ENCODE results near the gene UTRN. TPM values are rescaled to one million over a fixed set of nuclear protein-coding genes. Genes with fewer than 3 reads are reported as not detected.

Gene UTRN
- total and polyA plus RNA-seq, 10 of the 15 experiments (the other 5 are each of a cell fraction or from before 2014, with no cell fraction given) = 1.6 to 52.6 (median 25.5) TPM

DNA sequence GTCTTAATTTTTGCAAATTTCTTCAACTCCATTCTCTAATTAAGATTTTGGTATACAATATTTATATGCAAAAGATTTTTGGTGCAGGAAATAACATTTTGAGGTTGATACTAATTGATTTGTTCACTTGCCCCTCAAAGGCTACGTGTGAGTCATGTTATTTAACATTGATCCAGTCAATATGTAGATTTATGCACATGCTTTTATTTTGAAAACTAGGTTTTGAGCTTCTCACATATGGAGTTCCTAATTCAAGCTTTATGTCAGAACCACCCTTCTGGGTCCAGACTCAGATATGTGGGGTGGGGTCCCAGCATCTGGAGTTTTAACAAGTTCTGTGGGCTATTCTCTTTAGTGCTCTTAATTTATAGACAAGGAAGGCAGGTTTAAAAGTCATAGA is 13.8 kb downstream of the UTRN start:
- no peak for DNase-seq (ENCODE audit: low read depth, low spot score)
- FAIRE-seq = no peak
- ATAC-seq = no peak
- no peak overlapping the region for H3K27ac ChIP-seq (ENCODE audit: control insufficient read depth, insufficient read depth)
- 29% methylated on average over 1 of the region's 1 CpG for WGBS (ENCODE audit: insufficient coverage, insufficient replicate concordance, low lambda C conversion rate, missing lambda C conversion rate)
- no peaks in the 10 kb centered on the region for H4K20me1 ChIP-seq (ENCODE audit: control insufficient read depth, insufficient read depth)
- H3K27me3 ChIP-seq (replicated peaks in 1 of 2; ENCODE audit: control insufficient read depth in 2 of 2, insufficient read depth in 2 of 2, low read length in 1 of 2) = no peaks in the 10 kb centered on the region
- H3K4me1 ChIP-seq (ENCODE audit: control insufficient read depth, insufficient read depth, low read length) = no peaks in the 10 kb centered on the region
- H3K4me3 ChIP-seq = no peak overlapping the region
- no peak for TF ChIP-seq SIX5 (IDR thresholded peaks at IDR 0.05; ENCODE audit: low read depth, low read length, severe bottlenecking)
- no peak for TF ChIP-seq REST (IDR thresholded peaks at IDR 0.05; ENCODE audit: low read depth, low read length)
- TF ChIP-seq SMC3 (IDR thresholded peaks at IDR 0.05; ENCODE audit: borderline replicate concordance, low read length) = no peak
- H3K4me2 ChIP-seq (ENCODE audit: control insufficient read depth, insufficient read depth) = no peak overlapping the region
- H3K9me3 ChIP-seq (replicated peaks; ENCODE audit: control insufficient read depth, insufficient read depth, low read length) = no peaks in the 10 kb centered on the region; the same call in 1 of the 3 replicates
- SMC1A ChIA-PET (ENCODE audit: uncharacterized antibody, unreplicated experiment) = no interaction called here
- CTCF ChIA-PET = interaction anchor here (1.7 kb wide), 1 partner anchor 33 kb away, joined by 5 read pairs; no protein-coding TSS in a partner anchor
- POLR2A ChIA-PET = no interaction called here
- in situ Hi-C loops (cut with MboI) = no loop called here
- RAD21 ChIA-PET (ENCODE audit: unreplicated experiment) = no interaction called here
- no peak overlapping the region for H2AFZ ChIP-seq (ENCODE audit: control insufficient read depth, low read depth, low read length)
- H3K9ac ChIP-seq (ENCODE audit: control insufficient read depth, insufficient read depth, low read length) = no peak overlapping the region
- intact Hi-C loops (cut with micrococcal nuclease; ENCODE audit: unreplicated experiment) = no loop called here
- no peaks in the 10 kb centered on the region for H3K36me3 ChIP-seq (ENCODE audit: control insufficient read depth in 2 of 2, insufficient read depth in 2 of 2, low read length in 1 of 2)
- BruUV-seq (replicated peaks) = no TSS peak
- no peaks in the 10 kb centered on the region for H3K79me2 ChIP-seq (ENCODE audit: control insufficient read depth, insufficient read depth, low read length)

All from GM12878 (cell line).